HCT116 (cell line): ENCODE measurements around the gene NR2E3. TPM values are rescaled to one million over a fixed set of nuclear protein-coding genes. Genes with fewer than 3 reads are reported as not detected.

Source experiments
- ATAC-seq: fragments of 200-7000 bp; cut with Tn5 transposase; 2 replicates; pipeline ENCODE4 v1.9.1; 2020; ENCODE audit warnings: mild to moderate bottlenecking, moderate library complexity
- BruUV-seq: library from RNA; stranded (reverse); fragments of 400-500 nt; replicated peaks from 2 replicates; lab custom pipeline; 2021; lab: Mats Ljungman, UMichigan
- CTCF ChIA-PET: fragments of 300-600 bp; sonication (Branson Sonifier 250); formaldehyde crosslinking; loops from one replicate; lab custom pipeline; 2021; ENCODE audit warnings: antibody characterized with exemption; lab: Charles Lee
- POLR2A ChIA-PET: fragments of 300-600, 350-600 bp; sonication (Branson Sonifier 250); formaldehyde crosslinking; loops from one replicate; lab custom pipeline; 2021; ENCODE audit warnings: antibody characterized with exemption; lab: Charles Lee
- RAD21 ChIA-PET, 2 experiments: fragments of 300-600 bp; sonication (Branson Sonifier 250); formaldehyde crosslinking; loops; one replicate each; lab custom pipeline; 2023; ENCODE audit warnings: low total read pairs in 2 of 2; ENCODE audit not compliant: uncharacterized antibody in 2 of 2, unreplicated experiment in 2 of 2, low non-redundant PET in 1 of 2; lab: Charles Lee
- DNase-seq: peaks from one replicate; pipeline ENCODE4 v3.0.0-alpha.2; 2010; ENCODE audit warnings: low read depth, low spot score
- H2AFZ ChIP-seq: fragments of 200-600 bp; shearing (Covaris generic), sonication (generic); 2 replicates; pipeline ENCODE4 v1.6.1; 2017; ENCODE audit warnings: low read depth, mixed run types, mixed read lengths, antibody characterized with exemption, low read length; ENCODE audit not compliant: poor library complexity, severe bottlenecking
- H3K27ac ChIP-seq: 2 replicates; pipeline ENCODE4 v1.5.1; 2012; ENCODE audit warnings: low read depth, low read length
- H3K27me3 ChIP-seq: fragments of 200-600 bp; sonication (generic); 2 replicates; pipeline ENCODE4 v1.6.1; 2016; ENCODE audit warnings: mixed run types, low read length, mixed read lengths; ENCODE audit not compliant: insufficient read depth
- H3K36me3 ChIP-seq, 2 experiments: fragments of 200-500 bp in 1 of 2; fragments of 200-600 bp in 1 of 2; sonication (Bioruptor generic) in 1 of 2; sonication (generic) in 1 of 2; 2 replicates each; pipeline versions ENCODE4 v1.5.1 to v1.6.1; 2014 to 2016; ENCODE audit warnings: low read length in 2 of 2, inconsistent platforms in 1 of 2, mixed read lengths in 1 of 2, mixed run types in 1 of 2; ENCODE audit not compliant: insufficient read depth in 2 of 2, control insufficient read depth in 1 of 2
- H3K4me1 ChIP-seq, 2 experiments: fragments of 200-600 bp in 1 of 2; sonication (generic) in 1 of 2; 2 replicates each; pipeline versions ENCODE4 v1.5.1 to v1.6.1; 2012 to 2017; ENCODE audit warnings: low read length in 2 of 2, inconsistent platforms in 1 of 2, mild to moderate bottlenecking in 1 of 2, mixed read lengths in 1 of 2, mixed run types in 1 of 2, moderate library complexity in 1 of 2; ENCODE audit not compliant: insufficient read depth in 2 of 2, control insufficient read depth in 1 of 2
- H3K4me2 ChIP-seq: fragments of 200-600 bp; sonication (generic); 2 replicates; pipeline ENCODE4 v1.6.1; 2017; ENCODE audit warnings: mixed run types, low read length, mixed read lengths
- H3K4me3 ChIP-seq, 2 experiments: fragments of 200-600 bp in 1 of 2; sonication (generic) in 1 of 2; replicated peaks in 1 of 2; 2 replicates each; pipeline ENCODE4 v1.5.1; 2011 to 2016; ENCODE audit warnings: low read length in 2 of 2, control low read depth in 1 of 2, low read depth in 1 of 2, mild to moderate bottlenecking in 1 of 2, mixed read lengths in 1 of 2, mixed run types in 1 of 2
- H3K79me2 ChIP-seq: fragments of 200-600 bp; sonication (generic); 2 replicates; pipeline ENCODE4 v1.6.1; 2017; ENCODE audit warnings: mild to moderate bottlenecking, mixed run types, low read length, moderate library complexity, mixed read lengths; ENCODE audit not compliant: insufficient read depth
- H3K9ac ChIP-seq: fragments of 200-600 bp; sonication (generic); 2 replicates; pipeline ENCODE4 v1.6.1; 2016; ENCODE audit warnings: low read length, mixed read lengths
- H3K9me2 ChIP-seq: fragments of 200-600 bp; sonication (generic), shearing (Covaris generic); 2 replicates; pipeline ENCODE4 v1.6.1; 2017; ENCODE audit warnings: mixed run types, mild to moderate bottlenecking, moderate library complexity; ENCODE audit not compliant: insufficient read depth
- H3K9me3 ChIP-seq, 2 experiments: fragments of 200-500 bp in 1 of 2; fragments of 200-600 bp in 1 of 2; sonication (Bioruptor generic) in 1 of 2; sonication (generic) in 1 of 2; 2 replicates each; pipeline ENCODE4 v1.6.1; 2014 to 2017; ENCODE audit warnings: low read length in 2 of 2, mixed read lengths in 2 of 2, inconsistent platforms in 1 of 2, low read depth in 1 of 2, mild to moderate bottlenecking in 1 of 2, mixed run types in 1 of 2, moderate library complexity in 1 of 2; ENCODE audit not compliant: control insufficient read depth in 1 of 2, insufficient read depth in 1 of 2
- H4K20me1 ChIP-seq: fragments of 200-600 bp; sonication (generic), shearing (Covaris generic); 2 replicates; pipeline ENCODE4 v1.6.1; 2017; ENCODE audit warnings: mixed run types, mild to moderate bottlenecking, moderate library complexity; ENCODE audit not compliant: insufficient read depth
- ATF3 ChIP-seq: IDR thresholded peaks from 2 replicates; pipeline ENCODE4 v1.6.1; 2012
- CBX3 ChIP-seq: IDR thresholded peaks from 2 replicates; pipeline ENCODE4 v1.6.1; 2012; ENCODE audit warnings: low read depth
- CEBPB ChIP-seq: IDR thresholded peaks from 2 replicates; pipeline ENCODE4 v1.6.1; 2012; ENCODE audit warnings: low read depth
- EGR1 ChIP-seq: IDR thresholded peaks from 2 replicates; pipeline ENCODE4 v1.6.1; 2012; ENCODE audit warnings: low read depth
- EZH2 ChIP-seq: fragments of 200-600 bp; sonication (generic); IDR thresholded peaks from 2 replicates; pipeline ENCODE4 v1.6.1; 2017; ENCODE audit warnings: antibody characterized with exemption, mixed run types
- FOSL1 ChIP-seq: IDR thresholded peaks from 2 replicates; pipeline ENCODE4 v1.6.1; 2012; ENCODE audit warnings: low read depth
- JUND ChIP-seq: IDR thresholded peaks from 2 replicates; pipeline ENCODE4 v1.6.1; 2012
- POLR2A ChIP-seq: IDR thresholded peaks from 2 replicates; pipeline ENCODE4 v1.7.0; 2011; ENCODE audit warnings: borderline replicate concordance; ENCODE audit not compliant: insufficient read depth, insufficient read length; ENCODE audit errors: extremely low read depth
- POLR2AphosphoS5 ChIP-seq: IDR thresholded peaks from 2 replicates; pipeline ENCODE4 v1.6.1; 2011; ENCODE audit warnings: mild to moderate bottlenecking, low read depth, low read length, moderate library complexity
- RAD21 ChIP-seq: IDR thresholded peaks from 2 replicates; pipeline ENCODE4 v1.6.1; 2012; ENCODE audit warnings: low read depth, mild to moderate bottlenecking
- REST ChIP-seq: IDR thresholded peaks from 2 replicates; pipeline ENCODE4 v1.6.1; 2012; ENCODE audit warnings: low read depth
- SRF ChIP-seq: IDR thresholded peaks from 2 replicates; pipeline ENCODE4 v1.6.1; 2012; ENCODE audit warnings: low read depth
- ZBTB33 ChIP-seq: IDR thresholded peaks from 2 replicates; pipeline ENCODE4 v1.6.1; 2011; ENCODE audit warnings: mild to moderate bottlenecking, low read length, moderate library complexity; ENCODE audit not compliant: insufficient replicate concordance; ENCODE audit errors: extremely low read depth
- ZNF274 ChIP-seq: fragments of 200-500 bp; sonication (Bioruptor generic); IDR thresholded peaks from 2 replicates; pipeline ENCODE4 v1.6.1; 2014; ENCODE audit warnings: mild to moderate bottlenecking, low read depth, low read length, inconsistent platforms
- intact Hi-C: fragments of 100-400 bp; cut with micrococcal nuclease; formaldehyde crosslinking; loops from 2 replicates; pipeline ENCODE4 v1.10.0; 2022
- total RNA-seq: library from RNA; stranded (reverse); gene quantifications from one replicate; pipeline ENCODE4 v1.2.1, GENCODE V29; 2021; ENCODE audit not compliant: unreplicated experiment
- TF ChIP-seq, protein P1 (sequence below), 3 experiments: fragments of 200-600 bp in 1 of 3; sonication (generic) in 1 of 3; IDR thresholded peaks in 2 of 3; conservative IDR thresholded peaks in 1 of 3; 2 replicates each; pipeline ENCODE4 v1.5.1; 2012 to 2017; ENCODE audit warnings: low read depth in 2 of 3, low read length in 2 of 3, antibody characterized with exemption in 1 of 3, borderline replicate concordance in 1 of 3, control low read depth in 1 of 3, mild to moderate bottlenecking in 1 of 3, mixed read lengths in 1 of 3, mixed run types in 1 of 3, moderate library complexity in 1 of 3; ENCODE audit not compliant: insufficient read depth in 1 of 3
- TF ChIP-seq, protein P2 (sequence below): IDR thresholded peaks from 2 replicates; pipeline ENCODE4 v1.6.1; 2012

NR2E3 gene
- total RNA-seq, 1 experiment from 2014 or later = 0.59 TPM

GRCh38 chr15:71811752-71812735, 1.7 kb downstream of the NR2E3 start:
- POLR2A ChIA-PET = no interaction called here
- Histone ChIP-seq H3K36me3 (no peaks in the 10 kb centered on the region), H4K20me1 (no peaks in the 10 kb centered on the region), H3K9me3 (no peaks in the 10 kb centered on the region), H3K27me3 (no peaks in the 10 kb centered on the region), H2AFZ (no peak overlapping the region), H3K4me2 (no peak overlapping the region), H3K27ac (no peak overlapping the region), H3K4me1 (no peaks in the 10 kb centered on the region), H3K79me2 (no peaks in the 10 kb centered on the region), H3K9ac (no peak overlapping the region), H3K4me3 (no peak overlapping the region), H3K9me2 (no peaks in the 10 kb centered on the region)
- TF ChIP-seq ZBTB33 = no peak
- no peak for TF ChIP-seq EZH2
- TF ChIP-seq ATF3 = no peak
- no peak for TF ChIP-seq POLR2A
- no peak for TF ChIP-seq ZNF274
- TF ChIP-seq, protein P1, sequence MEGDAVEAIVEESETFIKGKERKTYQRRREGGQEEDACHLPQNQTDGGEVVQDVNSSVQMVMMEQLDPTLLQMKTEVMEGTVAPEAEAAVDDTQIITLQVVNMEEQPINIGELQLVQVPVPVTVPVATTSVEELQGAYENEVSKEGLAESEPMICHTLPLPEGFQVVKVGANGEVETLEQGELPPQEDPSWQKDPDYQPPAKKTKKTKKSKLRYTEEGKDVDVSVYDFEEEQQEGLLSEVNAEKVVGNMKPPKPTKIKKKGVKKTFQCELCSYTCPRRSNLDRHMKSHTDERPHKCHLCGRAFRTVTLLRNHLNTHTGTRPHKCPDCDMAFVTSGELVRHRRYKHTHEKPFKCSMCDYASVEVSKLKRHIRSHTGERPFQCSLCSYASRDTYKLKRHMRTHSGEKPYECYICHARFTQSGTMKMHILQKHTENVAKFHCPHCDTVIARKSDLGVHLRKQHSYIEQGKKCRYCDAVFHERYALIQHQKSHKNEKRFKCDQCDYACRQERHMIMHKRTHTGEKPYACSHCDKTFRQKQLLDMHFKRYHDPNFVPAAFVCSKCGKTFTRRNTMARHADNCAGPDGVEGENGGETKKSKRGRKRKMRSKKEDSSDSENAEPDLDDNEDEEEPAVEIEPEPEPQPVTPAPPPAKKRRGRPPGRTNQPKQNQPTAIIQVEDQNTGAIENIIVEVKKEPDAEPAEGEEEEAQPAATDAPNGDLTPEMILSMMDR (IDR thresholded peaks at IDR 0.05 in 2 of 3, conservative IDR thresholded peaks at IDR 0.05 in 1 of 3; ENCODE audit: borderline replicate concordance in 1 of 3, insufficient read depth in 1 of 3, low read depth in 2 of 3, low read length in 2 of 3) = no peak
- no peak for TF ChIP-seq FOSL1
- TF ChIP-seq RAD21 = no peak
- no peak for TF ChIP-seq CBX3
- TF ChIP-seq REST = no peak
- TF ChIP-seq, protein P2, sequence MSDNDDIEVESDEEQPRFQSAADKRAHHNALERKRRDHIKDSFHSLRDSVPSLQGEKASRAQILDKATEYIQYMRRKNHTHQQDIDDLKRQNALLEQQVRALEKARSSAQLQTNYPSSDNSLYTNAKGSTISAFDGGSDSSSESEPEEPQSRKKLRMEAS = no peak
- TF ChIP-seq EGR1 = no peak
- no peak for TF ChIP-seq JUND
- TF ChIP-seq POLR2AphosphoS5 = no peak
- no peak for TF ChIP-seq SRF
- TF ChIP-seq CEBPB = no peak
- CTCF ChIA-PET = no interaction called here
- DNase-seq (no peak), ATAC-seq (no peak)
- intact Hi-C loops = no loop called here
- BruUV-seq = no TSS peak
- RAD21 ChIA-PET = no interaction called here
